OCI-LY7 (cell line): ENCODE measurements around the gene NID2.
A peak's percentile ranks its signal among the peaks of the same experiment; 100 is the strongest.

Source experiments
- CTCF ChIP-seq: fragments of 200-600 bp; sonication (generic); conservative IDR thresholded peaks from 2 replicates; pipeline ENCODE4 v1.5.1; 2014; ENCODE audit warnings: mild to moderate bottlenecking, antibody characterized with exemption, low read length, moderate library complexity, mixed read lengths
- EZH2phosphoT487 ChIP-seq: fragments of 200-600 bp; sonication (generic); IDR thresholded peaks from 2 replicates; pipeline ENCODE4 v1.6.1; 2018; ENCODE audit warnings: low read depth, borderline replicate concordance, mild to moderate bottlenecking, mixed run types, antibody characterized with exemption, low read length, moderate library complexity, mixed read lengths

- TF ChIP-seq CTCF (peak; percentile 79), EZH2phosphoT487 (no peak)
Measured at GRCh38 chr14:51996148-51996746, 72.6 kb downstream of the NID2 start.
